Measurements from ENCODE around the gene LRRK1.
"Not testable (repeated sequence)": the region's sequence is repeated elsewhere in the genome, so short reads cannot be mapped to it uniquely, and the experiment has no call there.

Gene LRRK1

DNA sequence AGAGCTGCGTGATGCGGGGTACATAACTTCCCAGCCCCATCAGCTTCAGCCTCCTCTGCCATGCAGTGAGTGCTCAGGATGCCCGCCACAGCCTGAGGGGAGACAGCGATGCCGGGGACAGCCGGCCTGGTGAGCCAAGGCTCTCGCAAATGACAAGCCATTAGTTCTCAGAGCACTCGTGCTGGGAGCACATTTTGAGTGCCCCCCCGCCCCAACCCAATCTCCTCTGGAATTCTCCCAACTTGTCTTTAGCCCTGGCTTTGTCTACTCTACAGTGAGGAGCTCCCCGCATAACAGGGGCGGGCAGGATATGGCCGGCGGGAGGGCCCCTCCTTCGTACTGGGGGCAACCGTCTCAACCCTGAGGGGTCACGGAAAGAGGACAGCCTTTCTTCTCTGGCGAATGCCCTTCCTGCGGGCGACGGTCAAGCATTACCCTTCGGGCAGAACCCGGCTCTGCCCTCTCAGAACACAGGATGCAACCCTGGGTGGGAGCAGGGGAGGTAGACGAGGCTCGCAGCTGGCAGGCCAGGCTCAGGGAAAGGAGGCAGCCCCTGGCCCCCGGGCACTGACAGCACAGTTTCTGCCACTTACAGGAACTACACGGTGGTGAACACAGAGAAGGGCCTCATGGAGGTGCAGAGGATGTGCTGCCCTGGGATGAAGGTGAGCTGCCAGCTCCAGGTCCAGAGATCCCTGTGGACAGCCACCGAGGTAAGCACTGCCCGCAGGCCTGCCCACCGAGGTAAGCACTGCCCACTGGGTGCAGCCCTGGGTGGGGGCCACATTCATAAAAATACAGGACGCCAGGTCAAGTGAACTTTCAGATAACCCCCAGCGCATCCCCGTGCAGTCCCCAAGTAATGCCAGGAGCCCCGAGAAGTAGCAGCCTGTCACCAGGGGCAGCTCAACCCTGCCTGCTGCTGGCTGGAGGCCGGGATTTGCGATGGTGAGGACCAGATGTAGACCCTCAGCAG, 141.7 kb downstream of the LRRK1 start:
- no peak for DNase-seq

GRCh38 chr15:101062063-101062462, 142.9 kb downstream of the LRRK1 start:
- DNase-seq: no peak

- DNase-seq: no peak
These were observed 143.5 kb downstream of the LRRK1 start for GRCh38 chr15:101062471-101063171.

GRCh38 chr15:101063212-101063611, 144.1 kb downstream of the LRRK1 start:
- no peak for DNase-seq

DNA sequence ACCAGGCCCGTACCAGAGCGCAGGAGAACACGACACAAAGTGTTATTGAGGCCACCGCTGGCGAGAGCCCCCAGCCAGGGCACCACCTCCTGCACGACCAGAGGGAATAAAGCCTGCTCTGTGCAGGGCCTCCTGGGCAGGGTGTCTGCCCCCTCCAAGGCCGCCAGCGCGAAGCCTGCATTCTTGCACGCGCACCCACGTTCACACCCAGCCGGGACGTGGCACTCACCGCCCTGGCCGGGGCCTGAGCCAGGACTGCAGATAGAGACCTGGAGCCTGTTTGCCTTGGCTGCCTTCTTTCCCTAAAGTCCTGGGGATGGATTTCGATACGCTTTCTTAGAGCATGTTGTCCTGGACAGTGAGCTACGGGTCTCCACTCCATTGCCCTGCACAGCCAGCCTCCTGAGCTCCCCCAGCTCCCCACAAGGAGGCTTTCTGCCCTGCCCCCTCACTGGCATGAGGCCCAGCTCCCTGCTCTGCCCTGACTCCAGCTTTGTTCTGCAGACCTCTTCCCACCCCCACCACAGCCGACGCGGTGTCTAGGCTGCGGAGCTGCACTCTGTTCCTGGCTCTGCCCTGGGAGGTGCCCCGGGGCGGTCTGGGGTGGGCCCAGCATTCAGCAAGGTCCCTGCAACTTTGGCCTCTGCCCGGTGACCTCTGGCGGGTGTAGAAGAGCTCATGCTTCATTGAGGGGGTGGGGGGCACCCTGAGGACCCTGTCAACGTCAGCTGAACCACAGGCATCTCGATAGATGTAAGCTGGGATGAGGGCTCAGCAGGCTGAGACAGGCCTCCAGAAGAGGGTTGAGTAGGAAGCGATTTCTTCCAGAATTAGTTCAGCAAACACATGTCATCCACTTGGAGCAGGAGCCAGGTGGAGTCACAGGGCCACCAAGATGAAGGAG, 145.0 kb downstream of the LRRK1 start:
- no peak for DNase-seq

DNA sequence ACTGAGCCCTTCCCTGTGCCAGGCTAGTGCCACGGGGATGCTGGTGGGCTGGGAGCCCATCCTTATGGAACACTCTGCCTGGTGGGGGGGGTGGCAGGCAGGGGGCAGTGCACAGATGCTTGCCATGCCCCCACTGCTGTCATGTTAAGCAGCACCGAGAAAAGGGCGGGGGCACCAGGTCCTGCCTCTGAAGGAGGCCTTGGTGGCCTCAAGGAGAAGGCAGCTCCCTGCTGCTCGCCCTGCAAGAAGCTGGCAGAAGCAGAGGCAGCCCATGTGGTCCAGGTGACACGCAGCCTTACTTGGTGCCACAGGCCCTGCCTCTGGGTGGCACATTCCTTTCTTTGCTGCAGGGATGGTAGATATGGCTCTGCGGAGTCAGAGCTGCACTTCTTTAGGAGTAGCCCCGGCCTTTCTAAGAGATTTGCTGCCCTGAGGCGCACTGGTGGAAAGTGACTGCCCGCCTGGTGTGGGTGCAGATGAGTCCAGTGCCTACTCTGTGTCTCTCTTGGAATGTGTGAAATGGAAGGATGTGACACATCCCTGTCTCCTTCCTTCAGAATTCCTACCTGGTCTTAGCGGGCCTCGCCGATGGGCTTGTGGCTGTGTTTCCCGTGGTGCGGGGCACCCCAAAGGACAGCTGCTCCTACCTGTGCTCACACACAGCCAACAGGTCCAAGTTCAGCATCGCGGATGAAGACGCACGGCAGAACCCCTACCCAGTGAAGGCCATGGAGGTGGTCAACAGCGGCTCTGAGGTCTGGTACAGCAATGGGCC, 145.8 kb downstream of the LRRK1 start:
- no peak for DNase-seq

DNA sequence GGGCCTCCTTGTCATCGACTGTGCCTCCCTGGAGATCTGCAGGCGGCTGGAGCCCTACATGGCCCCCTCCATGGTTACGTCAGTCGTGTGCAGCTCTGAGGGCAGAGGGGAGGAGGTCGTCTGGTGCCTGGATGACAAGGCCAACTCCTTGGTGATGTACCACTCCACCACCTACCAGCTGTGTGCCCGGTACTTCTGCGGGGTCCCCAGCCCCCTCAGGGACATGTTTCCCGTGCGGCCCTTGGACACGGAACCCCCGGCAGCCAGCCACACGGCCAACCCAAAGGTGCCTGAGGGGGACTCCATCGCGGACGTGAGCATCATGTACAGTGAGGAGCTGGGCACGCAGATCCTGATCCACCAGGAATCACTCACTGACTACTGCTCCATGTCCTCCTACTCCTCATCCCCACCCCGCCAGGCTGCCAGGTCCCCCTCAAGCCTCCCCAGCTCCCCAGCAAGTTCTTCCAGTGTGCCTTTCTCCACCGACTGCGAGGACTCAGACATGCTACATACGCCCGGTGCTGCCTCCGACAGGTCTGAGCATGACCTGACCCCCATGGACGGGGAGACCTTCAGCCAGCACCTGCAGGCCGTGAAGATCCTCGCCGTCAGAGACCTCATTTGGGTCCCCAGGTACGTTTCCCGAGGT, 146.5 kb downstream of the LRRK1 start:
- no peak for DNase-seq

GRCh38 chr15:101066501-101067408, 147.6 kb downstream of the LRRK1 start:
- no peak for DNase-seq

- no peak for DNase-seq
These were observed 148.7 kb downstream of the LRRK1 start for GRCh38 chr15:101067660-101068522.

GRCh38 chr15:101068523-101068960, 149.4 kb downstream of the LRRK1 start:
- no peak for DNase-seq

DNA sequence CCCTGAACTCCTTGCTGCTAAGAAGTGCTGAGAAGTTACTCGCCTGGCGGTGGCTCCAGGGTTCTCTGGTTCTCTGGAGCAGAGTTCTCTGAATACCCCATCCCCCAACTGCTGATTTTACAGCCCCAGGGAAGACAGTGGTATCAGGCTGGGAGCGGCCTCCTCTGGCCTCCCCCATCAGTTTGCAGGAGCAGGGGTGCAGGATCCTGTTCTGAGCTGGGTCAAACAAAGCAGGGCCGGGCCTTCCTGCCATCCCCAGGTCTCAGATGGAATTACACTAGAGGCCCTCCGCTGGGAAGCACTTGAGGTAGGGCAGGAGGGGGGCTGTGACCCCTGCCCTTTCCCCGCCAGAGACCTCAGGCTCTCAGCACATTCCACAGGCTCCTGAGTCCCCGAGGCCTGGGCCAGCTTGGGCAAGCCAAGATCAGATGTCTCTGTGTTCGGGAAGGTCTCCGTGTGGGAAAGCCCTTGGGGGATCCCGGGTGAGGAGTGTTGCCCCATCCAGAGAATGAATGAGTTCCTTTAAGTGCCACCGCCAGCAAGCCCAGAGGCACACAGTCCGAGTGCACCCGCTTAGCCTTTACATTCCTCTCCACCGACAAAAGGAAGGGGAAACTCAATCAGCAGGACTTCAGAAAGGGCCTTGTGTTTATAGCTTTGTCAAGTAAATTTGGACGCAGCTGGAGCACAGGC, 149.9 kb downstream of the LRRK1 start:
- DNase-seq: no peak

DNA sequence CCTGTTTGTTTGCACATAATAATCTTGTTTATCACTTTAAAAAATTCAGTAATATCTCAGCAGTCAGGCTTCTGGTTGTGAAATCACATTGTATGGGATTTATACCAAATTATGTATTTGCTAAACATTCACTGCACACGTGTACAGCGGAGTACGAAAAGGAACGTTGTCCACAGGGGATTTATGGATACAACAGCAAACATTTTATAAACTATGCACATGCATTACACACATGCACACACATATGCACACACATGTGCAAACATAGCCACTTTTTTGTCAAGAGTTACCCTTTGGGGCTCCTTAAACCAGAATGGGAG, 150.5 kb downstream of the LRRK1 start:
- DNase-seq: no peak

DNA sequence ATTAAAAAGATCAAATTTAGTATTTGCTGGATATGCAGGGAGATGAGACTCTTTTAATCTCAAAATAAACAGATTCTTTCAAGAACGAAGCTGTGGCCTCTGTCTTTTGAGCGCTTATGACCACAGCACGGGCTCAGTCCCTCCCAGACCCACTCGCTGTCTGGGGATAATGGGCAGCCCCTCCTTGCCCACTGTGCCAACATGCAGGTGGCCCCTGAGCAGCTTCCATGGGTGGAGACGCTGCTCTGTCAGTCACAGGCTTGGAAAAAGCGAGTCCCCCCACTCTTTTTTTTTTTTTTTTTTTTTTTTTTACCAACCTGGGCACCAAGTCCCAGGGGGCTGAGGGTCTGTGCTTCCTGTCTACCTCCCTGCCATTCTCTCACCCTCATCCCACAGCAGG, 150.9 kb downstream of the LRRK1 start:
- no peak for DNase-seq

- no peak for DNase-seq
These were observed 151.5 kb downstream of the LRRK1 start for GRCh38 chr15:101070502-101071273.

- no peak for DNase-seq
These were observed 152.5 kb downstream of the LRRK1 start for GRCh38 chr15:101071651-101072050.

DNA sequence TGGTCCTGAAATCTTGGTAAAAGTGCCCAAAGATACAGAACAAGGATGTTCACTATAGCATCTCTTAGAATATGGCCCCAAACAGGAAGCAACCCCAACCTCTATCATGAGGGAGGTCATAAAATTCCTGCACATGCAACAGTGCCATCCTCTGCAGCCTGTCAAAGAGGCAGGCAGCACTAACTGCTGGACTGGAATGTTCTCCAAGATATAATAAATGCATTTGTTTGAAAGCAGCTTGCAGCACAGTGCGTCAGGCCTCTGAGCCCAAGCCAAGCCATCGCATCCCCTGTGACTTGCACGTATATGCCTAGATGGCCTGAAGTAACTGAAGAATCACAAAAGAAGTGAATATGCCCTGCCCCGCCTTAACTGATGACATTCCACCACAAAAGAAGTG, 153.1 kb downstream of the LRRK1 start:
- not testable (repeated sequence) for DNase-seq

- not testable (repeated sequence) for DNase-seq
These were observed 158.9 kb downstream of the LRRK1 start for GRCh38 chr15:101077806-101078668.

All from T-helper 2 cell (primary cell).